Right atrium auricular region (tissue), 2 donors: Measurements from ENCODE around the gene DACT2. TPM values are rescaled to one million over a fixed set of nuclear protein-coding genes. Genes with fewer than 3 reads are reported as not detected.

Experiments used
- DNase-seq: peaks from one replicate; pipeline ENCODE4 v3.0.0-alpha.2; 2019; ENCODE audit warnings: low spot score
- H3K27ac ChIP-seq, 2 donors: fragments of 200-600 bp; sonication (generic); 1 replicate in 1 of 2; 2 replicates in 1 of 2; pipeline ENCODE4 v1.5.1; 2016 to 2019
- H3K27me3 ChIP-seq, 2 donors: fragments of 200-600 bp; sonication (generic); one replicate each; pipeline versions ENCODE4 v1.5.1 to v1.6.0; 2017 to 2019
- H3K36me3 ChIP-seq: fragments of 200-600 bp; sonication (generic); one replicate; pipeline ENCODE4 v1.5.1; 2016
- H3K4me1 ChIP-seq, 2 donors: fragments of 200-600 bp; sonication (generic); one replicate each; pipeline versions ENCODE4 v1.5.1 to v1.6.0; 2017 to 2019
- H3K4me3 ChIP-seq, 2 donors: fragments of 200-600 bp; sonication (generic); 1 replicate in 1 of 2; 2 replicates in 1 of 2; pipeline ENCODE4 v1.5.1; 2017 to 2019; ENCODE audit warnings: mild to moderate bottlenecking in 1 of 2, moderate library complexity in 1 of 2
- H3K9me3 ChIP-seq, 2 donors: fragments of 200-600 bp; sonication (generic); one replicate each; pipeline ENCODE4 v1.5.1; 2019
- total RNA-seq, 2 donors: library from RNA; depleted of rRNA; stranded (reverse); fragments of >200 nt; gene quantifications; one replicate each; pipeline ENCODE4 v1.1.0, GENCODE V29; 2016
- TF ChIP-seq, protein P1 (sequence below), 2 donors: fragments of 200-600 bp; sonication (generic); IDR thresholded peaks; one replicate each; pipeline ENCODE4 v1.5.1; 2019; ENCODE audit warnings: antibody characterized with exemption in 2 of 2

The DACT2 gene
- total RNA-seq, 2 donors from 2014 or later = 1.5 to 2.0 TPM

DNA sequence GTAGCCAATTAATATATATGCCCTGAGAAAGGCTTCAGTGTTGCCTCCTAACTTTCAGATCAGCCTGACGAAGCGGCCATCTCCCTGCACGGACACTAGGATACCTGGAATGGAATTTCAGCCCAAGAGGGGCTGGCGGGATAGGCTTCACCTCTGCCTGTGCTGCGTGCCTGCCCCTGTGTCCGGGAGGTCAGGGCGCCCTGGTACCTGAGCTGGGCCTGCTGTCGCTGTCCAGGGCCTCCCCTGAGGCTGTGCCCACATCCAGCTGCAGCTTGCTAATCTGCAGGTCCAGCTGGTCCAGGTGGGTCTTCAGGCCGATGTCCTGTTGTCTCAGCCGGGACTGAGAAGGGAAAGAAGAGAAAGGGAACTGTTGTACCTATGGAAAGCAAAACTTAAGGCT is 8.6 kb downstream of the DACT2 start:
- H3K27me3 ChIP-seq = no peaks in the 10 kb centered on the region
- H3K27ac ChIP-seq = no peak overlapping the region
- H3K9me3 ChIP-seq = no peaks in the 10 kb centered on the region
- TF ChIP-seq, protein P1, sequence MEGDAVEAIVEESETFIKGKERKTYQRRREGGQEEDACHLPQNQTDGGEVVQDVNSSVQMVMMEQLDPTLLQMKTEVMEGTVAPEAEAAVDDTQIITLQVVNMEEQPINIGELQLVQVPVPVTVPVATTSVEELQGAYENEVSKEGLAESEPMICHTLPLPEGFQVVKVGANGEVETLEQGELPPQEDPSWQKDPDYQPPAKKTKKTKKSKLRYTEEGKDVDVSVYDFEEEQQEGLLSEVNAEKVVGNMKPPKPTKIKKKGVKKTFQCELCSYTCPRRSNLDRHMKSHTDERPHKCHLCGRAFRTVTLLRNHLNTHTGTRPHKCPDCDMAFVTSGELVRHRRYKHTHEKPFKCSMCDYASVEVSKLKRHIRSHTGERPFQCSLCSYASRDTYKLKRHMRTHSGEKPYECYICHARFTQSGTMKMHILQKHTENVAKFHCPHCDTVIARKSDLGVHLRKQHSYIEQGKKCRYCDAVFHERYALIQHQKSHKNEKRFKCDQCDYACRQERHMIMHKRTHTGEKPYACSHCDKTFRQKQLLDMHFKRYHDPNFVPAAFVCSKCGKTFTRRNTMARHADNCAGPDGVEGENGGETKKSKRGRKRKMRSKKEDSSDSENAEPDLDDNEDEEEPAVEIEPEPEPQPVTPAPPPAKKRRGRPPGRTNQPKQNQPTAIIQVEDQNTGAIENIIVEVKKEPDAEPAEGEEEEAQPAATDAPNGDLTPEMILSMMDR (IDR thresholded peaks at IDR 0.05) = no peak
- H3K36me3 ChIP-seq = no peaks in the 10 kb centered on the region
- H3K4me3 ChIP-seq = no peak overlapping the region
- no peak for DNase-seq
- H3K4me1 ChIP-seq = no peaks in the 10 kb centered on the region

DNA sequence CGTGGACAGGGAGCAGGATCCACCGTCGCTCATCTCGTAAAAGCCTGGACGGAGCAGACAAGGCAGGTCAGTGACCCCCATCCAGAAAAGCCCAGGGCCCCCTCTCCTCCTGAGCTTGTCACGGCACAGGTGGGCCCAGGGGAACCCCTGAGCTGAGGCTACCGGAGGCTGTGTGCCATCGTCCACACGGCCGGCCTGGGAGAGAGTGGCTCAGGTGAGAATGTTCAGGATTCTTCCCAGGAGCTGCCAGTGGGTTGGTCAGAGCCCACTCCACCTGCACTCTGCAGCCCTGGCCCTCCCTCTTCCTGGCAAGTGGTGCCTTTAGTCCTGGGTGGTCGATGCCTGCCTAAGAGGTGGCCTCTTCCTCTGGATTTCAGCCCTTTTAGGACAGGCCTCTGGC is 9.2 kb downstream of the DACT2 start:
- Histone ChIP-seq H3K4me3 (no peak overlapping the region), H3K9me3 (no peaks in the 10 kb centered on the region), H3K36me3 (no peaks in the 10 kb centered on the region), H3K4me1 (no peaks in the 10 kb centered on the region), H3K27ac (no peak overlapping the region), H3K27me3 (no peaks in the 10 kb centered on the region)
- TF ChIP-seq, protein P1 (IDR thresholded peaks at IDR 0.05) = no peak
- DNase-seq = no peak

DNA sequence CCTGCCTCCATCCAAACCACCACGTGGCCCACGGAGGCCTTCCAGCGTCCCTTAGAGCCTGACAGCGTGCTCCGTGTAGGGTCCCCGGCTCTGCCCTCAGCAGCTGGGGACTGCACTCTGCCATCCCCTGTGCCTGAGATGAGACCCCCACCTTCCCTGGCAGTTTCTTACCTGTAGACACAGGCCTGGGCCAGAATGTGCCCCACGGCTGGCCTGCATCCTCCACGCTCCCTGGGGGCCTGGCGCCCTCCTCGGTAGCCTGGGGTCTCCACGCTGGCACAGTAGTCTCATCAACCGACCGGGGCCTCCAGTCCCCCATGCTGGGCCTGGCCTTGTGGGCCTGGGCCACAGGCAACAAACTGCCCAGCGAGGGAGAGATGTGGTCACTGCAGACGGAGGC is 9.6 kb downstream of the DACT2 start:
- no peak for DNase-seq
- no peak overlapping the region for H3K27ac ChIP-seq
- TF ChIP-seq, protein P1 (IDR thresholded peaks at IDR 0.05) = no peak

DNA sequence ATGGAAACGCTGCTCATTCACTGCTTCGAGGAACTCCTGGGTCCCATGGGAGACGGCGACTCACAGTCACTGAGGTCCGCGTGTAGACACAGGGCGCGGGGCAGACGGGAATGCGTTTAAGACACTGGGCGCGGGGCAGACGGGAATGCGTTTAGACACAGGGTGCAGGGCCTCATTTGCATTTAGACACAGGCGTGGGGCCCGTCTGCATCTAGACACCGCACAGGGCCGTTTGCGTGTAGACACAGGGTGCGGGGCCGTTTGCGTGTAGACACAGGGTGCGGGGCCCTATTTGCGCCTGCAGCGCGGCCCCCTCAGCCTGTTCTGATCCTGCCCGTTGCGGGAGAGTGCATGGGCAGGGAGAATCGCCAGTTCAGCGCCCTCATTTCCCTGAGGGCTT is 10.4 kb downstream of the DACT2 start:
- Histone ChIP-seq H3K27ac (no peak overlapping the region), H3K36me3 (no peaks in the 10 kb centered on the region), H3K27me3 (no peaks in the 10 kb centered on the region), H3K9me3 (no peaks in the 10 kb centered on the region), H3K4me1 (no peaks in the 10 kb centered on the region), H3K4me3 (no peak overlapping the region)
- DNase-seq = no peak
- TF ChIP-seq, protein P1 (IDR thresholded peaks at IDR 0.05) = no peak

More for the DNA sequence above, 9.6 kb downstream of the DACT2 start:
- Histone ChIP-seq H3K27me3 (no peaks in the 10 kb centered on the region), H3K4me1 (no peaks in the 10 kb centered on the region), H3K9me3 (no peaks in the 10 kb centered on the region), H3K36me3 (no peaks in the 10 kb centered on the region), H3K4me3 (no peak overlapping the region)

DNA sequence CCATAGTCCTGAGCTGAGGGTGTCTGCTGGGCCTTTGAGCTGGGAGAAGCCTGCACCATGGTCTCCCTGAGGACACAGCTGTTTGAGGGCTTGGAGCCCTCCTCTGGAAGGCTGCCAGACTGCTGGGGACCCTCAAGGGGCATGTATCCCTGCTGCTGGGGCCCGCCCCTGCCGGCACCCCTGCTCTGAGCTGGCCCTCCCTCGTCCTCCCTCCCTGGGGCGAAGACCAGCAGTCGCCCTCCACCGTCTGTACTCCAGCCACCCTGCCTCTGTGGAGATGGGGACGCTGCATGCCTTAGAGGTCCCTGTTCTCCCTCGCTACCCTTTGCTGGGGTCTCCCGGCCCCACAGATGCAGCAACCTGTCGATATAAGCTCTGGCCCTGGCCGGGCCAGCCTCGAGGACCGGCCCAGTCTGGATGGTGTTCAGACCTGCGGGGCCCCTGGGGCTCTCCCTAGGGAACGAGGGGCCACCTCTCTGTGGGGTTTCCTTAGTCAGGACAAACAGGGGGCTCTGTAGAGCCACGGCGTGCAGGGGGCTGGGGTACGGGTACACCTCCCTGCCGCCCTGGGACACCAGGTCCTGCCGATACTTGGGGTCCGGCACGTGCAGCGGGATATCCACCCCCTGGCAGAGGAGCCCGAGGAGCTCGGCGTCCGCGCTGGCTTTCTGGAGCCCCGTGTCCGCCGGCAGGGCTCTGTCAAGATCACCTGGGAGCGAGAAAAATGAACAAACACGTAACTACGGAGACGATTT is 11.0 kb downstream of the DACT2 start:
- H3K4me1 ChIP-seq = no peaks in the 10 kb centered on the region
- no peak for DNase-seq
- H3K9me3 ChIP-seq = no peaks in the 10 kb centered on the region
- H3K27ac ChIP-seq = no peak overlapping the region
- TF ChIP-seq, protein P1 (IDR thresholded peaks at IDR 0.05) = no peak
- H3K4me3 ChIP-seq = no peak overlapping the region
- no peaks in the 10 kb centered on the region for H3K36me3 ChIP-seq
- no peaks in the 10 kb centered on the region for H3K27me3 ChIP-seq

DNA sequence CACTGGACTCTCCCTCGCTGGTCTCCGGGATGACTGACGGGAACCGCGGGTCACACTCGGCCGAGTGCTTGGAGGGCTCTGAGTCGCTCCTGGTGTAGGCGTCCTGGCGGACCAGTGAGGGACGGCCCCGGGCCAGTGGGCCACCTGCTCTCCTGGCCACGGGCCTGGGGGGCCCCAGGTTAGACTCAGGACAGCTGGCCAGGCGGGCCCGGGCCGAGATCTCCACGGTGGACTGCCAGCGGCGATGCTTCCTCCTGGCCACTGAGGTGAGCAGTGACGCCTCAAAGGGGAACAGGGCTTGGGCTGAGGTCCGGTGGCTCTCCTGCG is 11.9 kb downstream of the DACT2 start:
- no peak for DNase-seq

More for the DNA sequence above, 11.9 kb downstream of the DACT2 start:
- Histone ChIP-seq H3K27me3 (no peaks in the 10 kb centered on the region), H3K9me3 (no peaks in the 10 kb centered on the region), H3K4me1 (no peaks in the 10 kb centered on the region), H3K27ac (no peak overlapping the region), H3K36me3 (no peaks in the 10 kb centered on the region), H3K4me3 (no peak overlapping the region)
- TF ChIP-seq, protein P1 (IDR thresholded peaks at IDR 0.05) = no peak
